Endodermal cell (in vitro differentiated cells): ENCODE results near the gene FAM43A. TPM values are rescaled to one million over a fixed set of nuclear protein-coding genes. Genes with fewer than 3 reads are reported as not detected.

Experiments
- DNase-seq: peaks from one replicate; pipeline ENCODE4 v3.0.0-alpha.2; 2017
- H3K27ac ChIP-seq: 2 replicates; pipeline ENCODE4 v1.5.1; 2013; ENCODE audit warnings: mild to moderate bottlenecking, low read depth, low read length, moderate library complexity
- H3K27me3 ChIP-seq: 2 replicates; pipeline ENCODE4 v1.6.1; 2013; ENCODE audit warnings: mild to moderate bottlenecking, low read length, moderate library complexity; ENCODE audit not compliant: insufficient read depth, control insufficient read depth, poor library complexity, severe bottlenecking
- H3K36me3 ChIP-seq: 2 replicates; pipeline ENCODE4 v1.7.0; 2013; ENCODE audit warnings: mild to moderate bottlenecking, low read length, moderate library complexity; ENCODE audit not compliant: control insufficient read depth, insufficient read depth
- H3K4me1 ChIP-seq: one replicate; pipeline ENCODE4 v1.7.0; 2013; ENCODE audit warnings: low read length; ENCODE audit not compliant: control insufficient read depth, insufficient read depth
- H3K4me3 ChIP-seq: 2 replicates; pipeline ENCODE4 v1.5.1; 2013; ENCODE audit warnings: mild to moderate bottlenecking, low read length, moderate library complexity
- H3K9ac ChIP-seq: 2 replicates; pipeline ENCODE4 v1.6.1; 2013; ENCODE audit warnings: mild to moderate bottlenecking, low read length, moderate library complexity; ENCODE audit not compliant: poor library complexity, severe bottlenecking; ENCODE audit errors: extremely low read depth
- H3K9me3 ChIP-seq: 2 replicates; pipeline ENCODE4 v1.6.1; 2013; ENCODE audit warnings: mild to moderate bottlenecking, low read length, moderate library complexity; ENCODE audit not compliant: control insufficient read depth
- H3K27ac Mint-ChIP-seq: 2 replicates; pipeline ENCODE4 v1.8.0; 2020; ENCODE audit warnings: mixed read lengths
- H3K27me3 Mint-ChIP-seq: 2 replicates; pipeline ENCODE4 v1.8.0; 2021; ENCODE audit warnings: mild to moderate bottlenecking, mixed read lengths; ENCODE audit not compliant: insufficient read depth
- H3K36me3 Mint-ChIP-seq: 2 replicates; pipeline ENCODE4 v1.8.0; 2020; ENCODE audit warnings: low read depth, mixed read lengths
- H3K4me1 Mint-ChIP-seq: 2 replicates; pipeline ENCODE4 v1.8.0; 2020; ENCODE audit warnings: mixed read lengths
- H3K4me3 Mint-ChIP-seq: 2 replicates; pipeline ENCODE4 v1.8.0; 2020; ENCODE audit warnings: mild to moderate bottlenecking, moderate library complexity, mixed read lengths
- H3K9me3 Mint-ChIP-seq: 2 replicates; pipeline ENCODE4 v1.8.0; 2020; ENCODE audit warnings: mild to moderate bottlenecking, mixed read lengths
- CTCF ChIP-seq: fragments of 200-600 bp; sonication (generic); conservative IDR thresholded peaks from 2 replicates; pipeline ENCODE4 v1.5.0; 2021; ENCODE audit warnings: antibody characterized with exemption, mild to moderate bottlenecking
- WGBS, 2 experiments: methylation state at CpG; one replicate each; pipeline versions ENCODE4 v1.1.5 to v1.1.7; 2013; ENCODE audit warnings: missing lambda C conversion rate in 2 of 2, mixed read lengths in 1 of 2; ENCODE audit not compliant: insufficient coverage in 1 of 2, insufficient read length in 1 of 2; 5-methylcytosine and 5-hydroxymethylcytosine counted together
- total RNA-seq, 2 donors: library from RNA; stranded (reverse); fragmentation: NEBNext Ultra II Directional in 1 of 2; extraction: Animal tissue kit (Norgen Biotek cat#: 25700) in 1 of 2; gene quantifications; 2 replicates in 1 of 2; 3 replicates in 1 of 2; pipeline ENCODE4 v1.2.1, GENCODE V29; 2021

FAM43A gene
- total RNA-seq, 2 donors from 2014 or later, result 0.58 to 4.4 TPM

- no peak overlapping the region for H3K4me3 ChIP-seq
- no peak overlapping the region for H3K27ac ChIP-seq
- Mint-ChIP-seq H3K27me3 (peaks cover 7% of the 10 kb centered on the region), H3K36me3 (no peaks in the 10 kb centered on the region), H3K4me1 (peaks cover 1% of the 10 kb centered on the region), H3K27ac (no peak overlapping the region), H3K4me3 (no peak overlapping the region), H3K9me3 (no peaks in the 10 kb centered on the region)
- H3K4me1 ChIP-seq, result no peaks in the 10 kb centered on the region
- no peak for DNase-seq
- H3K36me3 ChIP-seq, result no peaks in the 10 kb centered on the region
- peaks cover 22% of the 10 kb centered on the region for H3K27me3 ChIP-seq
- H3K9me3 ChIP-seq, result no peaks in the 10 kb centered on the region
- no peak for TF ChIP-seq CTCF
- no peak overlapping the region for H3K9ac ChIP-seq
- 66% methylated on average over 1 of the region's 1 CpG; no CpG with 5 or more reads in 1 of the 2 experiments for WGBS, 2 experiments
Measured at GRCh38 chr3:194676471-194676870, 9.2 kb upstream of the FAM43A start.

DNA sequence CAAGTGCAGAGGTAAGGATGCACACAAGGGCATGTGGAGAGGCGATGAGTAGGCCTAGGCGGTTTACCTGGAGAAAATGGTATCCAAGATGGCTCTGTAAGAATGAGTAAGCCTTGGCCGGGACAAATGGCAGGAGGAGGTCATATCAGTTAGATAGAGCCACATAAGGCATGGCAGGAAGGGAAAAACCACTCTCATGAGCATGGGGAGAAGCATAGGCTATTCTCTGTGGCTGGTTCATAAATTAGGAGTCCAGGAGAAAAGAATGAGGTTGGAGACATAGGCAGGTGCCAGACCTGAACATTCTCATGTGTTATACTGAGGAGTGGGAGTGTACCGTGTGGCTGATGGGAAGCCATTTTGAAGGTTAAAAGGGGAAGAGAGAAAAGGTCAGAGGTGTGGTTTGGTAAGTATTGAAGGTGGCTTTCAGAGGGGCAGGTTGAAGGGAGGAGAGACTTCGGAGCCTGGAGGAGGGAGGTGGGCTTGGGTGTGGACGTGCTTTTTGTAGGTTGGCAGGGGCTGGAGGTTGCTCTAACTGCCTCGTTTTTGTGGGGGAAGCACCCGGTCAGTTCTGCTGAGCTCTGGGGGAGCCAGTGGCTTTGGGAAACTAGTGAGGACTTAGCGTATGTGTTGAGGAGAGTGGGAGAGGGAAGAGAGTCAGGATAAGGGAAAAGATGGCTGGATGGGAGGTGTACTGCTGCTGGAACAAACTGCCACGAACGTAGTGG, 4.6 kb upstream of the FAM43A start:
- H3K4me1 ChIP-seq, result no peaks in the 10 kb centered on the region
- WGBS, 2 experiments, result 83 to 85% methylated on average over 11 of the region's 11 CpGs
- Mint-ChIP-seq H3K27me3 (peaks cover 25% of the 10 kb centered on the region), H3K4me3 (no peak overlapping the region), H3K4me1 (peaks cover 5% of the 10 kb centered on the region), H3K9me3 (no peaks in the 10 kb centered on the region), H3K27ac (no peak overlapping the region), H3K36me3 (no peaks in the 10 kb centered on the region)
- H3K9ac ChIP-seq, result no peak overlapping the region
- H3K4me3 ChIP-seq, result no peak overlapping the region
- no peak overlapping the region for H3K27ac ChIP-seq
- no peak for TF ChIP-seq CTCF
- no peak for DNase-seq
- peaks cover 27% of the 10 kb centered on the region for H3K27me3 ChIP-seq
- no peaks in the 10 kb centered on the region for H3K9me3 ChIP-seq
- no peaks in the 10 kb centered on the region for H3K36me3 ChIP-seq

DNA sequence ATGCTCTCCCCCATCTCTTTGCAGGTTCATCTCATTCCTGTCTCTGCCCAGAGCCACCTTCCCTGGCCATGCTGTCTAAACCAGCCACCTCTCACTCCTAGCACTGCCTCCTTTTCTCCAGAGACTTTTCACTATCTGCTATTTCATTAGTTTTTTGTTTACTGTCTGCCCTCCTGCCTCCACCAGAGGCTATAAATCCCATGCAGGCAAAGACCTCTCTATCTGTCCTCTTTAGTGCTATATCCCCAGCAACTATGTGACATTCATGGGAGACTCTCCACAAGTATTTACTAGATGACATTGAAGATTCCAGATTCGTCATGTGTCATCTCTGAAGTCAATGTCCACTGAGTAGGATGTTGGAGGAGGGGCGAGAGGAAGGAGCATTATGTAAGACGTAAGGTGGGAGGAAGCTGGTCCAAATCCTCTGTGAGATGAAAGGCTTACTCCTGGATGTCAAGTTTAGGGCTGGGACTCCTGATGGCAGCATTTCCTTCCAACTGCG, 3.4 kb upstream of the FAM43A start:
- peaks cover 7% of the 10 kb centered on the region for H3K4me1 Mint-ChIP-seq
- H3K36me3 ChIP-seq, result no peaks in the 10 kb centered on the region
- H3K27ac ChIP-seq, result no peak overlapping the region
- H3K4me3 ChIP-seq, result no peak overlapping the region
- no peaks in the 10 kb centered on the region for H3K36me3 Mint-ChIP-seq
- no peaks in the 10 kb centered on the region for H3K4me1 ChIP-seq
- H3K4me3 Mint-ChIP-seq, result no peak overlapping the region
- no peak overlapping the region for H3K27ac Mint-ChIP-seq
- peaks cover 32% of the 10 kb centered on the region for H3K27me3 ChIP-seq
- no peaks in the 10 kb centered on the region for H3K9me3 ChIP-seq
- no peak overlapping the region for H3K9ac ChIP-seq
- DNase-seq, result no peak
- TF ChIP-seq CTCF, result no peak
- peaks cover 30% of the 10 kb centered on the region for H3K27me3 Mint-ChIP-seq
- H3K9me3 Mint-ChIP-seq, result no peaks in the 10 kb centered on the region
- 0 to 46% methylated on average over 2 to 4 of the region's 4 CpGs for whole genome bisulfite sequencing, 2 experiments
